Nephron (organoid): Measurements from ENCODE around the gene VSIR.

Experiments used
- H3K27ac Mint-ChIP-seq, 3 experiments: 2 replicates each; pipeline ENCODE4 v1.8.0; 2020; ENCODE audit warnings: mixed read lengths in 3 of 3, mild to moderate bottlenecking in 2 of 3, moderate library complexity in 1 of 3
- H3K27me3 Mint-ChIP-seq: 2 replicates; pipeline ENCODE4 v1.8.0; 2021; ENCODE audit warnings: low read depth, mild to moderate bottlenecking, moderate library complexity, mixed read lengths
- H3K36me3 Mint-ChIP-seq: 2 replicates; pipeline ENCODE4 v1.8.0; 2020; ENCODE audit warnings: low read depth, mixed read lengths
- H3K4me1 Mint-ChIP-seq: 2 replicates; pipeline ENCODE4 v1.8.0; 2020; ENCODE audit warnings: mixed read lengths
- H3K4me3 Mint-ChIP-seq, 3 experiments: 2 replicates each; pipeline ENCODE4 v1.8.0; 2020; ENCODE audit warnings: mild to moderate bottlenecking in 3 of 3, mixed read lengths in 3 of 3, moderate library complexity in 2 of 3
- H3K9me3 Mint-ChIP-seq: 2 replicates; pipeline ENCODE4 v1.8.0; 2020; ENCODE audit warnings: mixed read lengths
- TF ChIP-seq, protein P1 (sequence below), 3 experiments: fragments of 200-600 bp; sonication (generic); IDR thresholded peaks; one replicate each; pipeline ENCODE4 v1.5.0; 2021; ENCODE audit warnings: antibody characterized with exemption in 3 of 3; ENCODE audit not compliant: unreplicated experiment in 3 of 3

VSIR gene

DNA sequence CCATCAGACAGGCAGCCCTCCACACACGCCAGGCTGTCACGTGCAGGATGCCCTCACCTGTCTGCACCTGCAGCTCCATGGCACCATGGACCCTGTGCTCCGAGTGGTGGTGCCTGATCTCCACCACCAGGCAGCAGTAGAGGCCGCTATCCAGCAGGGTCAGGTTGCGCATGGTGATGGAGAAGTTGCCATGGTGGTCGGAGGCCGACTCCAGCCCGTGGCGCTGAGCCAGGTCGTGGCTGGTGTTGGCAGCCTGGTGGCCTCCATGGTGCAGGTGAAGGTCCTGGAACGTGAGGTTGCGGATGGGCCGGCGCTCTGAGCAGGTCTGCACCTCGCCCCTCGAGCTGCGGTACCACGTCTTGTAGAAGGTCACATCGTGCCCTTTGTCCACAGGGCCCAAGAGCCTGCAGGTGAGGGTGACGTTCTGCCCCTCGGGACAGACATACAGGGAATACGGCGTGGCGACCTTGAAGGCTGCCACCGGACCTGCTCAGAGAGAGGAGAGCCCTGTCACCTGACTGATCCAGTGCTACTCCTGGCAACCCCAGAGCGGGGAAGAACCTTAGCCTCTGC, 11.7 kb downstream of the VSIR start:
- Mint-ChIP-seq H3K9me3 (no peaks in the 10 kb centered on the region), H3K36me3 (no peaks in the 10 kb centered on the region), H3K27me3 (peaks cover 18% of the 10 kb centered on the region), H3K27ac (no peak overlapping the region), H3K4me3 (no peak overlapping the region), H3K4me1 (peaks cover 23% of the 10 kb centered on the region)
- TF ChIP-seq, protein P1, sequence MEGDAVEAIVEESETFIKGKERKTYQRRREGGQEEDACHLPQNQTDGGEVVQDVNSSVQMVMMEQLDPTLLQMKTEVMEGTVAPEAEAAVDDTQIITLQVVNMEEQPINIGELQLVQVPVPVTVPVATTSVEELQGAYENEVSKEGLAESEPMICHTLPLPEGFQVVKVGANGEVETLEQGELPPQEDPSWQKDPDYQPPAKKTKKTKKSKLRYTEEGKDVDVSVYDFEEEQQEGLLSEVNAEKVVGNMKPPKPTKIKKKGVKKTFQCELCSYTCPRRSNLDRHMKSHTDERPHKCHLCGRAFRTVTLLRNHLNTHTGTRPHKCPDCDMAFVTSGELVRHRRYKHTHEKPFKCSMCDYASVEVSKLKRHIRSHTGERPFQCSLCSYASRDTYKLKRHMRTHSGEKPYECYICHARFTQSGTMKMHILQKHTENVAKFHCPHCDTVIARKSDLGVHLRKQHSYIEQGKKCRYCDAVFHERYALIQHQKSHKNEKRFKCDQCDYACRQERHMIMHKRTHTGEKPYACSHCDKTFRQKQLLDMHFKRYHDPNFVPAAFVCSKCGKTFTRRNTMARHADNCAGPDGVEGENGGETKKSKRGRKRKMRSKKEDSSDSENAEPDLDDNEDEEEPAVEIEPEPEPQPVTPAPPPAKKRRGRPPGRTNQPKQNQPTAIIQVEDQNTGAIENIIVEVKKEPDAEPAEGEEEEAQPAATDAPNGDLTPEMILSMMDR (IDR thresholded peaks at IDR 0.05; ENCODE audit: unreplicated experiment in 3 of 3), result no peak

DNA sequence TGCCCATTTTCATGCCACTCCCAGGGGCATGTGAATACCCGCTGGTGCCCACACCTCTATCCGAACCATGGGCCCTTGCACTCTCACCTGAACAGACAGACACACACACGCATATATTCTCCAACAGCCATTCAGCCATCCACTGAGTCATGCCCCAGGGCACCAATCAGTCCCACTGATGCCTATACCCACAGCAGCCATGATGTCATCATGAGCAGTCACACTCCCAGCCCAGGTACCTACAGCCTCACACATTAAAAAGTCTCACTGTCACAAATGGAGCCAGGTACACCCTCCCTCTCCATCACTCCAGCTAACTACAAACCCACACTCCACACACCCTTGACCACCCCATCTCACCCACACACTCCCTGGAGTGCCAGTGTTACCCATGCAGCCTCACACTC, 12.2 kb downstream of the VSIR start:
- peaks cover 18% of the 10 kb centered on the region for H3K27me3 Mint-ChIP-seq
- no peaks in the 10 kb centered on the region for H3K36me3 Mint-ChIP-seq
- H3K27ac Mint-ChIP-seq, result no peak overlapping the region
- H3K9me3 Mint-ChIP-seq, result no peaks in the 10 kb centered on the region
- TF ChIP-seq, protein P1 (IDR thresholded peaks at IDR 0.05; ENCODE audit: unreplicated experiment in 3 of 3), result no peak
- H3K4me1 Mint-ChIP-seq, result peaks cover 25% of the 10 kb centered on the region
- H3K4me3 Mint-ChIP-seq, result no peak overlapping the region

DNA sequence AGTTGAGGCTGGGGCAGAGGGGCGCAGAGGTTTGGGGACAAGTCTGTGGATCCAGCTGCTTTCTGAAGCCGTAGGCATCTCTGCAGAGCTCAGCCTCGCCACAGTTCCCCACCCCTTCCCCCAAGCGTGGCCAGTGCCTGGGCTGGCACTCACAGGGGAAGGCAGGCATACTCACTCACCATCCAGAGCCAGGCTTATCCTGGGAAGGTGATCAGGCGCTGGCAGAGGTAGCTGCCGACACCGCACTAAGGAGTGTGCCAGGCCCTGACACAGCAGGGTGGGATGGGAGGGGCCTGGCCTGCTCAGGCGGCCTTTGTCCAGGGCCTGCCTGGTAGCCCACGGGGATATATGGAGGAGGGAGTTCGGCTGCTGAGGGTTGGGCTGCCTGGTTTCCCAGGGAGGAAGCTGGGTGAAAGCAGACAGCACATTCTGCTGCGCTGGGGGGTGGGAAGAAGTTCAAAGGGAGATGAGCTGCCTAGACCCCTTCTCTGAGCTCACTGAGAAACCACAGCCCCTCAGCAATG, 15.9 kb downstream of the VSIR start:
- Mint-ChIP-seq H3K4me1 (peaks cover 28% of the 10 kb centered on the region), H3K9me3 (no peaks in the 10 kb centered on the region)

DNA sequence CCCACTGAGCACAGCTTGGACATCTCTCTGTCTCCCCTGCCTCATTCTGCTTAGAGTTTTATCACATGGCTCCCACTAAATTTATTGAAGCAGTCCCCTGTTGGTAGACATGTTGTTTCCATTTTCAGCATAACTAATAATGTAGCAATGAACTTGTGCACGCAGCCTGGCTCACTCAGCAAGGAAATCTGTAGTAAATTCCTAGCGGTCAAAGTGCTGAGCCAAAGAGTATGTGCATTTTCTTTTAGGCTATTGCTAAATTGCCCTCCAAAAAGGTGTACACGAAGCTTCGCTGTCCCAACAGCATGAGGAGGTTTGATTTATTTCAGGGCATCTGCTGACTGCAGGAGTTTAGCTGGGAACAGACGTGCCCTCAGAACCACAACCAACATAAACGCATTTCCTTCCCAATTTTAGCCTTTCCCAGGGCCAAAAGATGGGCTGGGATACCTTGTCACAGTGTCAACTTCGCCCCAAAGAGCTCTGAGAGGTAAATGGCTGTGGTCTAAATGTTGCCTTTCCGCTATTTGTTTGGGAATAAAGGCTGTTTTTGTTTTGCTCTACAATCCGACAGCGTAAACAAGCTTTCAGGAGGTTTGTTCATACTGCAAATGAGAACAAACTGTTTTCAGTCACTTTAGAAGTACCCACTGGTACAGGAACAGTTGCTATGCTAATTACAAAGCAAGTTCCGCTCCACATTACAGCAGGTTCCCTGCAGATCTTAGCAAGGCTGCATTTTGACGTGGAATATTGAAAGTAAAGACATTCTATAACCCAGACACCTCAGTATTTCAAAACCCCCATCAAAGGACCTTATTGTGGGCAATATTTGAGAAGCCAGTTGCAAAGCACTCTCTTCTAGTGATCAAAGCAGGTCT, 16.8 kb downstream of the VSIR start:
- Mint-ChIP-seq H3K4me1 (peaks cover 28% of the 10 kb centered on the region), H3K4me3 (peak overlapping the region in 1 of 3 experiments; percentile 17), H3K36me3 (no peaks in the 10 kb centered on the region), H3K27ac (peak overlapping the region; percentile 15 to 51 (median 44)), H3K9me3 (no peaks in the 10 kb centered on the region), H3K27me3 (peaks cover 4% of the 10 kb centered on the region)
- TF ChIP-seq, protein P1 (IDR thresholded peaks at IDR 0.05; ENCODE audit: unreplicated experiment in 3 of 3), result no peak

More for the DNA sequence above, 15.9 kb downstream of the VSIR start:
- TF ChIP-seq, protein P1 (IDR thresholded peaks at IDR 0.05; ENCODE audit: unreplicated experiment in 3 of 3), result no peak
- Mint-ChIP-seq H3K27me3 (peaks cover 7% of the 10 kb centered on the region), H3K4me3 (no peak overlapping the region), H3K27ac (peak overlapping the region in 1 of 3 experiments; percentile 23), H3K36me3 (no peaks in the 10 kb centered on the region)

DNA sequence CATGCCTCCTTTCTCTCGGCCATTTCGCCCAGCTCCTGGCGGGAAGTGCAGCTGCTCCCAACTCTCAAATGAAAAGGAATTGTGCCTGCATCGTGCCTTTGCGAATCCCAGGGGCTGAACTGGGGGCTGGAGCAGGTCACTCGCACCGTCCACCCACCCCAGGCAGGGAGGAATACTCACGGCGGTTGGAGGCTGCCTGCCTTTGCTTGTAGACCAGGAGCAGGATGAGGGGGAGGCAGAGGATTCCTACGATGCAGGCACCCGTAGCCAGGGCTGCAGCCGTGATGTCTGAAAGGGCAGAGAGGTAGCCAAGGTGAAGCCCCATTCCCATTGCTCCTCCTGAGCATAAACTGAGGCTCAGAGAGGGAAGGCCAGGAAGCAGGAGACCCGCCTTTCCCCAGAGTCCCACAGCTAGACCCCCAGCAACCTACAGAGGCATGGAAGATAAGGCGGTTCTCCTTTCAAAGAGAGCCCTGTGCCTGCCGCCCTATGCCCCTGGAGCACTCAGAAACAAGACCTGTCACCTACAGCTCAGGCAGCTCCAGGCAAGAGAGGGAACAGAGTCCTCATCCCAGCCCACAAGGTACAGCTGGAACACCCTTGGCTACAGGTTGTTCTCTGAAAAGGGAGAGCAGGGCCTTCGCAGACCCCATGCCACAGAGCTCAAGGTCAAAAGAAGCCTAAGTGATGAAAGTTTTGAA, 18.0 kb downstream of the VSIR start:
- H3K27ac Mint-ChIP-seq, result no peak overlapping the region
- H3K4me3 Mint-ChIP-seq, result no peak overlapping the region
- peaks cover 31% of the 10 kb centered on the region for H3K4me1 Mint-ChIP-seq
- H3K36me3 Mint-ChIP-seq, result no peaks in the 10 kb centered on the region
- H3K27me3 Mint-ChIP-seq, result no peaks in the 10 kb centered on the region
- TF ChIP-seq, protein P1 (IDR thresholded peaks at IDR 0.05; ENCODE audit: unreplicated experiment in 3 of 3), result no peak
- no peaks in the 10 kb centered on the region for H3K9me3 Mint-ChIP-seq
